Midbrain (tissue), 1 donor: Measurements from ENCODE around the gene CACNA1C.

Experiments
- DNase-seq: peaks from one replicate; lab custom pipeline; 2025; lab: John Stamatoyannopoulos, UW

Gene CACNA1C

DNA sequence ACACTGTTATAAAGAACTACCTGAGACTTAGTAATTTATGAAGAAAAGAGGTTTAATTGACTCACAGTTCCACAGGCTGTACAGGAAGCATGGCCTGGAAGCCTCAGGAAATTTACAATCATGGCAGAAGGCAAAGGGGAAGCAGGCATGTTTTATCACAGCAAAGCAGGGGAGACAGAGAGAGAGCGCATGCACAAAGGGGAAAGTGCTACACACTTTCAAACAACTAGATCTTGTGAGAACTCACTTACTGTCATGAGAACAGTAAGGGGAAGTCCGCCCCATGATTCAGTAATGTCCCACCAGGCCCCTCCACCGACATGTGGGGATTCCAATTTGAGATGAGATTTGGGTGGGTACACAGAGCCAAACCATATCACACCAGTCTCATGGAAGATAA, 313.9 kb downstream of the CACNA1C start:
- DNase-seq: no peak

DNA sequence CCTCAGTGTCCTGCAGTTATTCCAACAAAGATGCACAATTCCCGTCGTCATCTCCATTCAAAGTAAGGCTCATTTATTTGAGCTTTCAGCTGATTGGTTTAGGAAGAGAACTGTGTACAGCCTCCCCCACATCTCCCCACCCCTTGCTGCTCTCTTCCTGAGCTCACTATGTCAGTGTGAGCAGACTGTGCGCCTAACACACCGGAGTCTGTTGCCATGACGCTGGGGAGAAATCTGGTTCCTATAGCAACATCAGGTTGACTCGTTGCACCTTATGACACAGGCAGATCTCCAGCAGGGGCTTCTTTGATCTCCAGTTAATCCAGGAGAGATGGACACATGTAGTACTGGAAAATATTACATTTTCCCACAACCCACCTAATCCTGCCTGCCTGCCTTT, 319.4 kb downstream of the CACNA1C start:
- DNase-seq: no peak

- no peak for DNase-seq
Measured at GRCh38 chr12:2372735-2373134, 319.9 kb downstream of the CACNA1C start.

- no peak for DNase-seq
Measured at GRCh38 chr12:2373307-2373706, 320.5 kb downstream of the CACNA1C start.

- DNase-seq: no peak
Measured at GRCh38 chr12:2374092-2374906, 321.5 kb downstream of the CACNA1C start.

GRCh38 chr12:2375871-2376270, 323.1 kb downstream of the CACNA1C start:
- DNase-seq: no peak

- DNase-seq: no peak
Measured at GRCh38 chr12:2376908-2377657, 324.3 kb downstream of the CACNA1C start.

DNA sequence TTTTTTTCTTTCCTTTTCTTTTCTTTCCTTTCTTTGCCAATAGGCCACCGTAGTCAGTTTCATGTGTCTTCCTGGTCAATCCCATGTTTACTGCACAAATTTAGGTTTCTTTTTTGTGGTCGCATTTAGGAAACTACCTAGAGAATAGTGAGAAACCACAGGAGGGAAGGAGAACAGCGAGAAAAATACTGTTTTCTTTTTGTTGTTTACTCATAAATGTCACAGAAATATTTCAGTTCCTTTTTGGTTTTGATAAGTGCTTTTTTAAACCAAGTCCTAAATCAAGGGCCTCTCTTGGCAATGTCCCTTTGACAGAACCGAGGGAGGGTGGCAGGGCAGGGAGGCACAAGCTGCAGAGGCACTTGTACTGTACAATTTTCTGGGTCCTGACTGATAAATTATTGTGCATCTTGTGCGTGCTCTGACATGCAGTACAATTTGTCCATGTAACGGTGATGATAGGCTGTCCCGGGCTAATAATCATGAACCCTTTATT, 326.1 kb downstream of the CACNA1C start:
- DNase-seq: no peak

DNA sequence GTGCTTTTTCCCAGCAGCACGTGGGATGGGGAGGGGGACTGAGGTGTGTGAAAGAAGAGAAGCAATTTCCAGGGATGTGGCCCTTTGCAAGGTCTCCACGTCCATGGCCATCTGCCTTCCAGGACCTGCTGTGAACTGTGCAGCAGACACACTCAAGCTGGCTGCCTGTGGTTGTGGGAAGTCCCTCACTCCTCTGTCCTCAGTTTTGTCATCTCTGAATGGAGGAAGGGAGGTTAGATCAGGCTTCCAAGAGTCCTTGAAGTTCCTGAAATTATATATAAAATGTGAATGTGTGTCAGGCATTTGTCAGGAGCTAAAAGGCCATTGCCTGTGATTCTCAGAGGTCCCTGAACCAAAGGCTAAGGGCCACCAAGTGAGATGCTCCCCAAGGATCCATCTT, 328.2 kb downstream of the CACNA1C start:
- DNase-seq: no peak

DNA sequence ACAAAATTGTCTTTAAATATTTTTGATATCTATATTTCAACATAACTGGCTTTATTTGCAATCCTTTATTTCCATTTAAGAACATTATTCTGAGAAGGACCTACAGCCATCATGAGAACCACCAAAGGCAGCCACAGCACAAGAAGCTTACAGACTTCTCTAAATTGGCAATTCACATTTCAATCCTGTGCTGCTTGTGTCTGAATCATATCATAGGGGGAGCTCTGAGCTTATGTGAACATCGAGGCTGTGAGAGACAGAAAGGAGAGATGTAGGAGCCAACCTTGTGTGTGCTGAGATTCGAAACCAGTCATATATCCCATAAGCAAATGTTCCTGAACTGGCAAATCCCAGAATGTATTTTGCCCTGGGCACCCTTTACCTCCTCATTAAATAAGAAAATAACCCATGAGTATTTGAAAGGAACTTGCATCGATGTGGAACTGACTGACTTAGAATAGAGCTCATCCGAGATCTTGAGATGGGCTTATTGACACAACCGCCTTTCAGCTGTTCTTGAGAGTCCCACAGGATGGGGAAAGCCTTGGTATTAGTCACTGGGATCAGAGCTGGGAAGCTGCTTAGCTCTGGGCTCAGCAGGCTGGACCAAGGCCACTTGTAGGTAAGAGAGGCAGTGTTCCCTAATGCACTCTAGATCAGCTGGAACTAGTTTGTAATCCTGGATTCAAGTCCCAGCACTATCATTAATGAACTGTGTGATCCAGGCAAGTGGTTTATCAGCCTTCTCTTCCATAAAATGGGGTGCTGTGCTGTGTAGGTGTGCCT, 329.8 kb downstream of the CACNA1C start:
- no peak for DNase-seq

- DNase-seq: no peak
Measured at GRCh38 chr12:2383325-2384028, 330.7 kb downstream of the CACNA1C start.

DNA sequence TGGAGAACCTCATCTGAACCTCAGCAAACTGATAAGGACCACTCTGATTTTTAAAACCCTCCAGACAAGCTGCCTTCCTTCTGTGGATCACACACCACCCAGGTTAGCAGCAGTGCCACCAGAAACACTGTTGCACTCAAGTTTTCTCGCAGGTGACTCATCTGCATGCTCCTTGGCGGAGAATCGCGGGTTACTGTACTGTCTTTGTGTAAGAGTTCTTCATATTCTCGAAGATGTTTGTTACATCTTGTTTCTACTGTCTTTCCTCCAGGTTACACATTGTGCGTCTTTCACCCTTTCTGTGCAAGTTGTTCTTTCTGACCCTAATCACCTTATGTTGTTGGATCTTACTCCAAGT, 331.2 kb downstream of the CACNA1C start:
- no peak for DNase-seq

- no peak for DNase-seq
Measured at GRCh38 chr12:2384533-2385351, 332.0 kb downstream of the CACNA1C start.

DNA sequence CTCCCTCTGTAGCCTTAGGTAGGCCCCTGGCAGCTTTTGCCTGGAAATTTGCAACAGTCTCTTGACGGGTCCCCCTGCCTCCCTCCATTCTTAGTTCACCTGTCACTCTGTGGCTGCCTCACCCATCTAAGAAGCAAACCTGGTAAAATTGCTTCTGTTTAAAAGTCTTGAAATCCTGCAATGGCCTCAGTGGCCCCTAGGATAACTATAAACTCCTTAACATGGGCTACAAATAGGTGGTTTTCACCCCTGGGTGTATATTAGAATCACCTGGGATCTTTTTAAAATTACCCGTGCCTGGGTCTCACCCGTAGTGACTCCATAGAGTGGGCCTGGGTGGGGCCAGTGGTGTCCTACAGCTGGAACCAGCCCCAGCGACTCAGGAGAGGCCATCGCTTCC, 332.7 kb downstream of the CACNA1C start:
- DNase-seq: no peak

- no peak for DNase-seq
Measured at GRCh38 chr12:2386566-2386965, 333.8 kb downstream of the CACNA1C start.

DNA sequence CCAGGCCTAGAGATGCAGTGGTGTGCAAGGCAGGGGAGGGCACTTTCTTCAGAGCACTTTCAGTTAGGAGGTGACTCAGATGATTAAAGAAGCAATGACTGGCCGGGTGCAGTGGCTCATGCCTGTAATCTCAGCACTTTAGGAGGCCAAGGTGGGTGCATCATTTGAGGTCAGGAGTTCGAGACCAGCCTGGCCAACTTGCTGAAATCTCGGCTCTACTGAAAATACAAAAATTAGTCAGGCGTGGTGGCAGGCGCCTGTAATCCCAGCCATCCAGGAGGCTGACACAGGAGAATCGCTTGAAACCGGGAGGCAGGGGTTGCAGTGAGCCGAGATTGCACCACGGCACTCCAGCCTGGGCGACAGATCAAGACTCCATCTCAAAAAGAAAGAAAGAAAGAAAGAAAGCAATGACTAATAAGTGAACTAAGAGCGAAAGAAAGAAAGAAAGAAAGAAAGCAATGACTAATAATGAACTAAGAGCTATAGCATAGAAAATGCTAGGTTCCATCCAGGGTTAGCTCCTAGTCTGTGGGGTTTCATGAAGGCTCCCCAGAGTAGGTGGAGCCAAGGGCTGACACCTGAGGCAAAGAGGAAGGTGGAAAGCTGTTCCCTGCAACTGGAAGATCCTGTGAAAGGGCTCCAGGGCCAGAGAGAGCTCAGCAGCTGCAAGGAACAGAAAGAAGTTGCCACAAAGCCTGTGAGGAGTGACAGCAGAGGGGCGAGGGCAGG, 334.5 kb downstream of the CACNA1C start:
- no peak for DNase-seq

- no peak for DNase-seq
Measured at GRCh38 chr12:2389079-2389790, 336.4 kb downstream of the CACNA1C start.

- no peak for DNase-seq
Measured at GRCh38 chr12:2390133-2390532, 337.3 kb downstream of the CACNA1C start.

DNA sequence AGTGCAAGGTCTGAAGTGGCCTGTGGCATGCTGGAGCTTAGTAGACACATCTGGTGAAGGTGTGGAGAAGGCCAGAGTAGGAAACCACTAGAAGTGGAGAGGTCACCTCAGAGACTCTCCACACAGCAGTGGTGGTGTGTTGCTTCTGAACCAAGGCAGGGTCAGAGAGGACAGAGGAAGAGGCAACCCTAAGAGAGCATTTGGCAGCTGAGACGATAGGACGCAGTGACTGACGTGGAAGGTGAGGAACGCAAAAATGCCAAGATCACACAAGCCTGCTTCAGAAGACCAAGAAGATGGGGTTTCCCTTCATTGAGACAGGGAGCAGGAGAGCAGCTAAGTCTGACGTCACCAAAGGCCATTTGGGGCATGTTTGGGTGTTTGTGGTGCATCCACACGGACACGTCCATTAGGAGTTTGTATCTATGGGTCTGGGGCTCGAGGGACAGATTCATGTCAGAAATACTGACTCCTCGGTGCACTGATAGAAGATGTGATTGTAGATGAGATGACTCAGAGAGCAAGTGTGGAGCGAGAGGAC, 338.1 kb downstream of the CACNA1C start:
- DNase-seq: no peak
